Stomach (tissue), 19 donors: Measurements from ENCODE around the gene MRPL23. TPM values are rescaled to one million over a fixed set of nuclear protein-coding genes. Genes with fewer than 3 reads are reported as not detected.

ENCODE experiments used
- DNase-seq, 2 donors: peaks; one replicate each; pipeline versions ENCODE4 v3.0.0 to v3.0.0-alpha.2; 2013 to 2019
- H3K27ac ChIP-seq, 5 donors: fragments of 200-600 bp in 4 of 5; sonication (generic) in 4 of 5; one replicate each; pipeline ENCODE4 v1.5.1; 2013 to 2019; ENCODE audit warnings: mild to moderate bottlenecking in 1 of 5, moderate library complexity in 1 of 5
- H3K27me3 ChIP-seq, 3 donors: fragments of 200-600 bp; sonication (generic); one replicate each; pipeline ENCODE4 v1.5.1; 2017 to 2019; ENCODE audit warnings: mixed run types in 1 of 3
- H3K36me3 ChIP-seq, 4 donors: fragments of 200-600 bp; sonication (generic); 1 replicate in 3 of 4; 2 replicates in 1 of 4; pipeline ENCODE4 v1.5.1; 2016 to 2019
- H3K4me1 ChIP-seq, 4 donors: fragments of 200-600 bp; sonication (generic); one replicate each; pipeline ENCODE4 v1.5.1; 2016 to 2019
- H3K4me3 ChIP-seq, 4 donors: fragments of 200-600 bp; sonication (generic) in 3 of 4; one replicate each; pipeline ENCODE4 v1.5.1; 2016 to 2019; ENCODE audit warnings: mild to moderate bottlenecking in 1 of 4
- H3K9me3 ChIP-seq, 4 donors: fragments of 200-600 bp; sonication (generic); one replicate each; pipeline ENCODE4 v1.5.1; 2016 to 2019
- EP300 ChIP-seq: sonication (generic); formaldehyde crosslinking; IDR thresholded peaks from one replicate; pipeline ENCODE4 v1.6.1; 2017; ENCODE audit warnings: antibody characterized with exemption
- POLR2A ChIP-seq, 4 donors: fragments of 450-650 bp; IDR thresholded peaks; one replicate each; pipeline ENCODE4 v1.6.1; 2016; ENCODE audit warnings: antibody characterized with exemption in 4 of 4, control low read depth in 2 of 4, mild to moderate bottlenecking in 1 of 4, moderate library complexity in 1 of 4
- POLR2AphosphoS5 ChIP-seq, 3 donors: sonication (generic); formaldehyde crosslinking; IDR thresholded peaks; one replicate each; pipeline ENCODE4 v1.6.1; 2016; ENCODE audit warnings: antibody characterized with exemption in 3 of 3
- WGBS, 5 donors: extraction: QIAGEN DNeasy Blood & Tissue Kit in 3 of 5; methylation state at CpG; one replicate each; pipeline versions ENCODE4 v1.1.5 to v1.1.7; 2013 to 2018; 5-methylcytosine and 5-hydroxymethylcytosine counted together
- intact Hi-C: fragments of 100-400 bp; cut with DNase I; formaldehyde crosslinking; loops from one replicate; pipeline ENCODE4 v1.15.1; 2023; ENCODE audit warnings: low total_unique reads
- long read RNA-seq, 10 donors: transcript quantifications; one replicate each; lab custom pipeline, GENCODE V29; 2026
- polyA plus RNA-seq, 3 donors: library from polyadenylated mRNA; stranded (reverse); fragments of 200-250 nt; gene quantifications; one replicate each; pipeline ENCODE4 v1.2.3, GENCODE V29; 2013
- total RNA-seq, 5 donors: library from RNA; depleted of rRNA; stranded (reverse); fragments of >200 nt; gene quantifications; one replicate each; pipeline versions ENCODE4 v1.1.0 to v1.2.3, GENCODE V29; 2014 to 2016
- TF ChIP-seq, protein P1 (sequence below), 7 experiments: fragments of 450-650 bp in 4 of 7; fragments of 200-600 bp in 3 of 7; sonication (generic) in 3 of 7; IDR thresholded peaks; one replicate each; pipeline ENCODE4 v1.5.1; 2016 to 2019; ENCODE audit warnings: antibody characterized with exemption in 7 of 7, control low read depth in 2 of 7, mild to moderate bottlenecking in 1 of 7
- donor health status: healthy with polysubstance abuse.
- donor health status: Bipolar disorder and iron deficiency.
- donor health status: healthy.

MRPL23 gene
- total RNA-seq (100 to 1,000 TPM in 2 of 5 donors, 10 to 100 TPM in 3; 14.0 to 281 (median 73.8) TPM), polyA plus RNA-seq (100 to 1,000 TPM; 114 to 317 (median 231) TPM)
- long read RNA-seq, donor 1, transcript MRPL23-205 (5 exons, 736 nt), result major isoform, 16 of 16 reads
- long read RNA-seq, donor 1, partial matches to known transcripts, result 0 of 16 reads
- long read RNA-seq, donor 1, other reads (novel, unspliced or antisense), result 0 of 16 reads
- long read RNA-seq, donor 2, transcript MRPL23-205 (5 exons, 736 nt), result major isoform, 15 of 16 reads
- long read RNA-seq, donor 2, partial matches to known transcripts, result 0 of 16 reads
- long read RNA-seq, donor 2, other reads (novel, unspliced or antisense), result 0 of 16 reads
- long read RNA-seq, donor 3, transcript MRPL23-205 (5 exons, 736 nt), result major isoform, 17 of 18 reads
- long read RNA-seq, donor 3, partial matches to known transcripts, result 0 of 18 reads
- long read RNA-seq, donor 3, other reads (novel, unspliced or antisense), result 0 of 18 reads
- long read RNA-seq, donor 4, transcript MRPL23-205 (5 exons, 736 nt), result major isoform, 7 of 7 reads
- long read RNA-seq, donor 4, partial matches to known transcripts, result 0 of 7 reads
- long read RNA-seq, donor 4, other reads (novel, unspliced or antisense), result 0 of 7 reads
- long read RNA-seq, donor 5, transcript MRPL23-205 (5 exons, 736 nt), result major isoform, 35 of 2,101 reads
- long read RNA-seq, donor 5, partial matches to known transcripts, result 1,884 of 2,101 reads
- long read RNA-seq, donor 5, other reads (novel, unspliced or antisense), result 181 of 2,101 reads
- long read RNA-seq, donor 6, transcript MRPL23-205 (5 exons, 736 nt), result major isoform, 111 of 119 reads
- long read RNA-seq, donor 6, partial matches to known transcripts, result 7 of 119 reads
- long read RNA-seq, donor 6, other reads (novel, unspliced or antisense), result 0 of 119 reads
- long read RNA-seq, donor 7, transcript MRPL23-205 (5 exons, 736 nt), result major isoform, 44 of 59 reads
- long read RNA-seq, donor 7, partial matches to known transcripts, result 15 of 59 reads
- long read RNA-seq, donor 7, other reads (novel, unspliced or antisense), result 0 of 59 reads
- long read RNA-seq, donor 8, transcript MRPL23-205 (5 exons, 736 nt), result major isoform, 28 of 28 reads
- long read RNA-seq, donor 8, partial matches to known transcripts, result 0 of 28 reads
- long read RNA-seq, donor 8, other reads (novel, unspliced or antisense), result 0 of 28 reads
- long read RNA-seq, donor 9, transcript MRPL23-205 (5 exons, 736 nt), result major isoform, 28 of 36 reads
- long read RNA-seq, donor 9, partial matches to known transcripts, result 8 of 36 reads
- long read RNA-seq, donor 9, other reads (novel, unspliced or antisense), result 0 of 36 reads
- long read RNA-seq, donor 10, transcript MRPL23-205 (5 exons, 736 nt), result major isoform, 9 of 9 reads
- long read RNA-seq, donor 10, partial matches to known transcripts, result 0 of 9 reads
- long read RNA-seq, donor 10, other reads (novel, unspliced or antisense), result 0 of 9 reads

DNA sequence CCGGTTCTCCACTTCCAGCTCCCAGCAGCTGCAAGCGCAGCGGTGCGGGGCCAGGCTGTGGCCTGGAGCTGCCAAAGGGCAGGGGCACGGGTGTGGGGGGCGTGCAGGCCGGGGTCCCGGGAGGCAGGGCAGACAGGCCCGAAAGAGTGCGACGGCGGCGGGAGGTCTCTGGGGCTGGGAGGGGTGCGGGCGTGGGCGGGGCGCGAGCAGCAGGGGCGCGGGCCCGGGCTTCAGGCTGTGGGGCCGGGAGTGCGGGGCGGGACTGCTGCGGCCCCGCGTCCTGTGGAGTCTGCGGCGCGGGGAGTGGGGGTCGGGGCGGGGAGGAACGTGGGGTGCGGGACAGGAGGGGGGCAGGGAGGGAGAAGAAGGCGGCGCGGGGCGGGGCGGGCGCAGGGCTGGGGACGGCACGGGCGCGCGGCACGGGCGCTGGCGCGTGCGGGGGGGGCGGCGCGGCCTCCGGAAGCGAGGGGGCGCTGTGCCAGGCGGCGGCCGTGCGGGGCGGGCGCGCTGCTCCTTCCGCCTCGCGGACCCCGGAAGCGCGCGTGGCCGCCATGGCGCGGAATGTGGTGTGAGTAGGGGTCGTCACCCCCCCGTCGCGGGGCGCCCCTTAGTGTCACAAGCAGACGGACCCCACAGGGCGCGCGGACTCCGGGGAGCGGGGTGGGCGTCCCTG is at the start of gene MRPL23:
Gene MRPL23, plus strand, starts transcription at position 521 of the 673 bp plus-strand sequence. Its CDS starts 31 bp downstream, at position 552.
- Histone ChIP-seq H3K27me3 (no peaks in the 10 kb centered on the region), H3K4me3 (no peak within 1 kb of the TSS), H3K36me3 (no peaks in the 10 kb centered on the region), H3K9me3 (no peaks in the 10 kb centered on the region), H3K4me1 (no peaks in the 10 kb centered on the region), H3K27ac (no peak within 1 kb of the TSS)
- intact Hi-C loops, result no loop called here
- DNase-seq, result no peak
- no CpG with 5 or more reads among the region's 85 CpGs for WGBS, 5 donors
- no peak for TF ChIP-seq POLR2AphosphoS5 (IDR thresholded peaks at IDR 0.05)
- TF ChIP-seq POLR2A (IDR thresholded peaks at IDR 0.05), result no peak

DNA sequence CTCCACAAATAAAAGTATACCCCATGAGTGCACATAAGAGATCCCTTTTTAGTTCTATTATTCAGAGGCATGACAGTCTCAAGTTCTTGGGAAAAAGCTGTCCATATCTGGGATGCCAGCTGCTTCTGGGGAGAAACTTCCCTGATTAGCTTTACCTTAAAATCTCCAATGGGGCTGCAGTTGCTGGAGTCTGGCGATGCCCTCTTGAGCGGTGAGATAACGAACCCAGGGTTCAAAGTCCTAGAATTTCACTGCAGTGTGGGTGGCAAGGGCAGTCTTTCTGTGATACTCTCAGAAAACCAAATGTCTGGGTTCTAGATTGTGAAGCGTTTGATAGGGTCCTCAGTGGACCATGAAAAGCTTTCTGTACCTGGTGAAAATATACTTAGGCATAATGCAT is 48.0 kb upstream of the MRPL23 start:
- no peak for TF ChIP-seq POLR2AphosphoS5 (IDR thresholded peaks at IDR 0.05)
- TF ChIP-seq, protein P1, sequence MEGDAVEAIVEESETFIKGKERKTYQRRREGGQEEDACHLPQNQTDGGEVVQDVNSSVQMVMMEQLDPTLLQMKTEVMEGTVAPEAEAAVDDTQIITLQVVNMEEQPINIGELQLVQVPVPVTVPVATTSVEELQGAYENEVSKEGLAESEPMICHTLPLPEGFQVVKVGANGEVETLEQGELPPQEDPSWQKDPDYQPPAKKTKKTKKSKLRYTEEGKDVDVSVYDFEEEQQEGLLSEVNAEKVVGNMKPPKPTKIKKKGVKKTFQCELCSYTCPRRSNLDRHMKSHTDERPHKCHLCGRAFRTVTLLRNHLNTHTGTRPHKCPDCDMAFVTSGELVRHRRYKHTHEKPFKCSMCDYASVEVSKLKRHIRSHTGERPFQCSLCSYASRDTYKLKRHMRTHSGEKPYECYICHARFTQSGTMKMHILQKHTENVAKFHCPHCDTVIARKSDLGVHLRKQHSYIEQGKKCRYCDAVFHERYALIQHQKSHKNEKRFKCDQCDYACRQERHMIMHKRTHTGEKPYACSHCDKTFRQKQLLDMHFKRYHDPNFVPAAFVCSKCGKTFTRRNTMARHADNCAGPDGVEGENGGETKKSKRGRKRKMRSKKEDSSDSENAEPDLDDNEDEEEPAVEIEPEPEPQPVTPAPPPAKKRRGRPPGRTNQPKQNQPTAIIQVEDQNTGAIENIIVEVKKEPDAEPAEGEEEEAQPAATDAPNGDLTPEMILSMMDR (IDR thresholded peaks at IDR 0.05), result no peak
- TF ChIP-seq EP300, result no peak
- TF ChIP-seq POLR2A (IDR thresholded peaks at IDR 0.05), result no peak
- Histone ChIP-seq H3K36me3 (no peaks in the 10 kb centered on the region), H3K9me3 (no peaks in the 10 kb centered on the region), H3K4me3 (no peak overlapping the region), H3K27ac (no peak overlapping the region), H3K27me3 (peaks cover 0 to 26% (median 0%) of the 10 kb centered on the region in 3 donors), H3K4me1 (no peaks in the 10 kb centered on the region)
- intact Hi-C loops, result no loop called here
- WGBS, 5 donors, result 31 to 53% (median 48%) methylated on average over 4 of the region's 4 CpGs
- DNase-seq, result no peak

DNA sequence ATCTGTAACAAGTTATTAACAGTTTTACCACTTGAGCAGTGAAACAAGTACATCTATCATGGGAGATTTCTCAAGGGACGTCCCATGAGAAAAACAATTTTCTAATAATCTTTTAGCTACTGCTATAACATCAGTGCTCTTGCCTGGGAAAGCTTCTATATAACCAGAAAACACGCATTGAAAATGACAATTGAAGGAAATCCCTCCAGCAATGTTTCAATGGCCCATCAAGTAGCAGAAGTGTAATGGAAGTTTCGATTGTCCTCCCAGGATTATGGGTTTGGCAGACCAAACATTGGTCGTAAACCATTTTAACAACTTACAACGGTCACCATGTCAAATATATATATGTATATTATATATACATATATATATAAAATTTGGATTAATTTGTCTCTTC is 47.4 kb upstream of the MRPL23 start:
- DNase-seq, result no peak
- WGBS, 5 donors, result 86 to 91% (median 89%) methylated on average over 5 of the region's 5 CpGs
- Histone ChIP-seq H3K27me3 (peaks cover 0 to 26% (median 0%) of the 10 kb centered on the region in 3 donors), H3K9me3 (no peaks in the 10 kb centered on the region), H3K4me3 (no peak overlapping the region), H3K27ac (no peak overlapping the region), H3K4me1 (no peaks in the 10 kb centered on the region), H3K36me3 (no peaks in the 10 kb centered on the region)
- intact Hi-C loops, result no loop called here
- TF ChIP-seq, protein P1 (IDR thresholded peaks at IDR 0.05), result no peak
- TF ChIP-seq POLR2A (IDR thresholded peaks at IDR 0.05) (no peak), POLR2AphosphoS5 (IDR thresholded peaks at IDR 0.05) (no peak), EP300 (no peak)

DNA sequence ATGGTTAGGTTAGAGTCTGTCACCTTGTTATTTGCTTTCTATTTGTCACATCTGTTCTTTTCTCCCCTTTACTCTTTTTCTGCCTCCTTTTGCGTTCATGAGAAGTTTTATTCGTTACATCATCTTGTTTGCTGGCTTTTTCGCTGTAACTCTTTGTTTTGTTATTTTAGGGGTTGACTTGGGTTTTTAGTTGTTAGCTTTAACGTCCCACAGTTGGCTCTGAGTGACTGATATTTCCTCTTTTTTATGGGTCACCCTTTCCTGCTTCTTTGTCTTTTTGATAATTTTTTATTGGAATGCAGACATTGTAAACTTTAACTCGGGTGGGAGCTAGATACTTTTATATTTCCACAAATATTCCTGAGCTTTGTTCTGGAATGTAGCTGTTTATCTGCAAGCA is 41.0 kb upstream of the MRPL23 start:
- Histone ChIP-seq H3K4me1 (no peaks in the 10 kb centered on the region), H3K4me3 (no peak overlapping the region), H3K27ac (peak overlapping the region in 1 of 5 donors; percentile 60), H3K27me3 (peaks cover 0 to 14% (median 0%) of the 10 kb centered on the region in 3 donors), H3K9me3 (no peaks in the 10 kb centered on the region), H3K36me3 (no peaks in the 10 kb centered on the region)
- WGBS, 5 donors, result 18 to 28% (median 22%) methylated on average over 5 of the region's 5 CpGs
- TF ChIP-seq POLR2A (IDR thresholded peaks at IDR 0.05) (no peak), EP300 (no peak), POLR2AphosphoS5 (IDR thresholded peaks at IDR 0.05) (no peak)
- TF ChIP-seq, protein P1 (IDR thresholded peaks at IDR 0.05), result no peak
- intact Hi-C loops, result no loop called here
- no peak for DNase-seq
